ENCODE measurements around the gene BAZ2B.

DNA sequence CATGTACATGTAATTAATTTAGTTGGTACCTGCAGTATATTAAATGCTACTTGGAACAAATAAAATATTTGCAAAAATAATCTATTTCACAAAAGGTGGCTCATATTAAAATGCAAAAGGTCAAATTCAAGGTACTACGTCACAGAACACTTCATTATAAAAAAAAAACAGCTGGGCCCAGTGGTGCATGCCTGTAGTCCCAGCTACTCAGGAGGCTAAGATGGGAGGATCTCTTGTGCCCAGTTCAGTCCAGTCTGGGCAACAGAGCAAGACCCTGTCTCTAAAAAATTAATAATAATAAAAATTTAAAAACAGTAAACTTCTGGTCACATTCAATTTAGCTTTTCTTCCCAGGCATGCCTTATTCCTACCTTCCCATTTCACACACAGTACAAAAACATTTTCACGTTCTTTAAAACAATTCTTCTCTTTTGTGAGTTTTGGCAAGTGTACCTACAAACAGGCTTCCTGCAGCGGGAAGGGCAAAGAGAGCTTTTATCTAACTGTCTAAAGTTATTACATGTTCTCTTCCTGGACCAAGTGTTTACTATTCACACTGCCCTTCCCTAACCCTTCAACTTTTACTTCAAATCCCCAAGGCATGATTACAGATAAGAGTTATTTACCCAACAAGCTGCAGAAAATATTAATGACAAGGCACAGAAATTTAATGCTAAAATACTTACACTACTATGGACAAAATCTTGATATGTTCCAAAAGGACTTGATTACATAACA is 10.7 kb downstream of the BAZ2B start:
- TF ChIP-seq KDM4B (IDR thresholded peaks at IDR 0.05; ENCODE audit: borderline replicate concordance in 2 of 2, low read depth in 1 of 2), result no peak
- TF ChIP-seq ZNF133 (CRISPR knock-in tag; IDR thresholded peaks at IDR 0.05), result no peak
- no peak for TF ChIP-seq CEBPB (tag; IDR thresholded peaks at IDR 0.05)
- TF ChIP-seq, protein P1, sequence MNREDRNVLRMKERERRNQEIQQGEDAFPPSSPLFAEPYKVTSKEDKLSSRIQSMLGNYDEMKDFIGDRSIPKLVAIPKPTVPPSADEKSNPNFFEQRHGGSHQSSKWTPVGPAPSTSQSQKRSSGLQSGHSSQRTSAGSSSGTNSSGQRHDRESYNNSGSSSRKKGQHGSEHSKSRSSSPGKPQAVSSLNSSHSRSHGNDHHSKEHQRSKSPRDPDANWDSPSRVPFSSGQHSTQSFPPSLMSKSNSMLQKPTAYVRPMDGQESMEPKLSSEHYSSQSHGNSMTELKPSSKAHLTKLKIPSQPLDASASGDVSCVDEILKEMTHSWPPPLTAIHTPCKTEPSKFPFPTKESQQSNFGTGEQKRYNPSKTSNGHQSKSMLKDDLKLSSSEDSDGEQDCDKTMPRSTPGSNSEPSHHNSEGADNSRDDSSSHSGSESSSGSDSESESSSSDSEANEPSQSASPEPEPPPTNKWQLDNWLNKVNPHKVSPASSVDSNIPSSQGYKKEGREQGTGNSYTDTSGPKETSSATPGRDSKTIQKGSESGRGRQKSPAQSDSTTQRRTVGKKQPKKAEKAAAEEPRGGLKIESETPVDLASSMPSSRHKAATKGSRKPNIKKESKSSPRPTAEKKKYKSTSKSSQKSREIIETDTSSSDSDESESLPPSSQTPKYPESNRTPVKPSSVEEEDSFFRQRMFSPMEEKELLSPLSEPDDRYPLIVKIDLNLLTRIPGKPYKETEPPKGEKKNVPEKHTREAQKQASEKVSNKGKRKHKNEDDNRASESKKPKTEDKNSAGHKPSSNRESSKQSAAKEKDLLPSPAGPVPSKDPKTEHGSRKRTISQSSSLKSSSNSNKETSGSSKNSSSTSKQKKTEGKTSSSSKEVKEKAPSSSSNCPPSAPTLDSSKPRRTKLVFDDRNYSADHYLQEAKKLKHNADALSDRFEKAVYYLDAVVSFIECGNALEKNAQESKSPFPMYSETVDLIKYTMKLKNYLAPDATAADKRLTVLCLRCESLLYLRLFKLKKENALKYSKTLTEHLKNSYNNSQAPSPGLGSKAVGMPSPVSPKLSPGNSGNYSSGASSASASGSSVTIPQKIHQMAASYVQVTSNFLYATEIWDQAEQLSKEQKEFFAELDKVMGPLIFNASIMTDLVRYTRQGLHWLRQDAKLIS (CRISPR knock-in tag; IDR thresholded peaks at IDR 0.05), result no peak
- TF ChIP-seq GATAD2A (IDR thresholded peaks at IDR 0.05), result no peak
- no peak for TF ChIP-seq JUNB (CRISPR knock-in tag; conservative IDR thresholded peaks at IDR 0.05)
- TF ChIP-seq, protein P2, sequence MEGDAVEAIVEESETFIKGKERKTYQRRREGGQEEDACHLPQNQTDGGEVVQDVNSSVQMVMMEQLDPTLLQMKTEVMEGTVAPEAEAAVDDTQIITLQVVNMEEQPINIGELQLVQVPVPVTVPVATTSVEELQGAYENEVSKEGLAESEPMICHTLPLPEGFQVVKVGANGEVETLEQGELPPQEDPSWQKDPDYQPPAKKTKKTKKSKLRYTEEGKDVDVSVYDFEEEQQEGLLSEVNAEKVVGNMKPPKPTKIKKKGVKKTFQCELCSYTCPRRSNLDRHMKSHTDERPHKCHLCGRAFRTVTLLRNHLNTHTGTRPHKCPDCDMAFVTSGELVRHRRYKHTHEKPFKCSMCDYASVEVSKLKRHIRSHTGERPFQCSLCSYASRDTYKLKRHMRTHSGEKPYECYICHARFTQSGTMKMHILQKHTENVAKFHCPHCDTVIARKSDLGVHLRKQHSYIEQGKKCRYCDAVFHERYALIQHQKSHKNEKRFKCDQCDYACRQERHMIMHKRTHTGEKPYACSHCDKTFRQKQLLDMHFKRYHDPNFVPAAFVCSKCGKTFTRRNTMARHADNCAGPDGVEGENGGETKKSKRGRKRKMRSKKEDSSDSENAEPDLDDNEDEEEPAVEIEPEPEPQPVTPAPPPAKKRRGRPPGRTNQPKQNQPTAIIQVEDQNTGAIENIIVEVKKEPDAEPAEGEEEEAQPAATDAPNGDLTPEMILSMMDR (IDR thresholded peaks at IDR 0.05 in 2 of 3, conservative IDR thresholded peaks at IDR 0.05 in 1 of 3; ENCODE audit: insufficient read depth in 2 of 3, low read depth in 1 of 3, low read length in 3 of 3), result no peak
- no peak for TF ChIP-seq PTTG1 (tag; IDR thresholded peaks at IDR 0.05; ENCODE audit: low read depth)
- TF ChIP-seq POLR2AphosphoS5 (IDR thresholded peaks at IDR 0.05; ENCODE audit: control insufficient read depth, insufficient read depth, low read depth, low read length), result no peak
- TF ChIP-seq ATF7 (IDR thresholded peaks at IDR 0.05), result no peak
- no peak for TF ChIP-seq XRCC5 (IDR thresholded peaks at IDR 0.05; ENCODE audit: low read depth, low read length)
- no peak for TF ChIP-seq NCOA2 (IDR thresholded peaks at IDR 0.05; ENCODE audit: partially characterized antibody in 2 of 2)

Data from K562 (cell line).